Epidermal melanocyte (primary cell): ENCODE results near the gene RASGRP2.

Experiments
- DNase-seq: peaks from one replicate; pipeline ENCODE4 v3.0.0; 2011; ENCODE audit warnings: low spot score; ENCODE audit not compliant: insufficient read length

Gene RASGRP2

DNA sequence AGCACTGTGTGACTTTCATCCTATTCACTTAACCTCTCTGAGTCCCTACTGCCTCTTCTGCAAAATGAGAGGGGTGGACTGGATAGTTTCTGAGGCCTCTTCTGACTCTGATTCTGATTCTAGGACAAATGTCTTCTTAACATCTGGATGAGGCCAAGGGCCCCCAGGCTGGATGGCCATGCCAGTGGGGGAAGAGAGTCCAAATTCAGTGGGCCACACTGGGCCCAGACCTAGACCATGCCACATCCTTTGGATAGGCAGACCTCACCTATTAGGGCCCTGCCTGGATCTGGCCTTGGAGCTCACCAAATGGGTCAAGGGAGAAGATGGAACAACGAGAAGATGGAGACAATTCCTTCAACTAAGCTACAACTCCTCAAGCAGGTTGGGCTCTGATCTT is 45.5 kb downstream of the RASGRP2 start:
- no peak for DNase-seq

DNA sequence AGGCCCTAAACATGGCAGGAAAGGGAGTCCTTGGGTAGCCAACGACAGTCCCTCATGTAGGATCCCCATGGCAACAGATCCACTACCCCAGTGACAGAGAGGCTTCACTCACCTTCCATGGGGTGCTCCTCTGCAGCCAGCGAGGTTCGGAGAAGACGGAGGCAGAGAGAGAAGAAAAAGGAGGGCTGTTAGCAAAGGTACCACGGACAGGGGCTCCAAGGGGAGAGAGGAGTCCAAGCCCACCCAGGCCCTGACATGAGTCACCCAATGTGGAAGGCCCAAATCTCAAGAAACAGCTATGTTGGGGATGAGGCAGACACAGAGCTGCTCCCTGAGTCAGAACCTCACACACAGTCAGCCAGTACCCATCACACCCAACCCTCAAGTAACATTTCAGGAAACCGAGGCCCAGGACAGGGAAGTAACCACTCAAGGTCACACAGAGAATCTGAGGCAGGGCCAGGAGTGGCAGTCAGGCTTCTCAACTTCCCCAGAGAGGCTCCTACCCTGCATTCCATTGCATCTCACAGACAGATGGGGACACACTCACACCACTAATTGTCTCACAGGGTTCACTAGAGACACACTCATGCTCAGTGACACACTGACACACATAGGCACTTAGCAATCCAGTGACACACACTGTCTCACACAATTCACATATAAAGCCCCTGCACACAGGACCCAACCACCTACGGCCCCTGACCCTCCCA is 46.1 kb downstream of the RASGRP2 start:
- DNase-seq: no peak

DNA sequence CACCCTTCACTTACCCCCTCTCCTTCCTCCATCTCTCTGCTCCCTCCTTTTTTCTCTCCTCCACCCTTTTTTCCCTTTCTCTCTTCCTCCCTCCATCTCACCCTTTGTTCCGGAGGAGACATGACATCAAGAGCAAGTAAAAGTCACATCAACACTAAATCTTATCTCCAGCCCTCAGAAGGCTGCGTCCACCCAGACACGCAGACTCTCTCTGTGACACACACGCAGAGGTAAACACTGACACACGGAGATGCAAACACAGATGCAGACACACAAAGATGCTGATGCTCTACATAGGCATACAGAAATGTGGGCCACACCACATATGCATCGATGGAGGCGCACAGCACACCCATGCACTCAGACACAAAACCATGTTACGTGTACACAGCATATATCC is 47.9 kb downstream of the RASGRP2 start:
- no peak for DNase-seq

DNA sequence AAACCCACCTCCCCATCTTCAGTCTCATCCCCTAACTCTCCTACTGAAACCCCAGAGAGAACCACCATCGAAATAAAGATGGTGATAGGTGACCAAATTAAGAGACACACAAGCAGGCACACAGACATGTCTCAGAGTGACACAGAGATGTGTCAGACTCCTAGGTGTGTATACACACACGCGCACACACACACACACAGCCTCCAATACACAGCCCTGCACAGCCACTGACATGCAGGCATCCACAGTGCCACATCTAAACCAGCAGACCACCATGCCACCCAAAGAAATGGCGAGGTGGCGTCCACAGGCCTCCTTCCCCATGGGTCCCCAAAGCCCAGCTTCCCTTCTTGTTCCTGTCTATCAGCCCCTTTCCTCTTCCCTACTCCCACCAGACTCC is 48.4 kb downstream of the RASGRP2 start:
- DNase-seq: no peak

DNA sequence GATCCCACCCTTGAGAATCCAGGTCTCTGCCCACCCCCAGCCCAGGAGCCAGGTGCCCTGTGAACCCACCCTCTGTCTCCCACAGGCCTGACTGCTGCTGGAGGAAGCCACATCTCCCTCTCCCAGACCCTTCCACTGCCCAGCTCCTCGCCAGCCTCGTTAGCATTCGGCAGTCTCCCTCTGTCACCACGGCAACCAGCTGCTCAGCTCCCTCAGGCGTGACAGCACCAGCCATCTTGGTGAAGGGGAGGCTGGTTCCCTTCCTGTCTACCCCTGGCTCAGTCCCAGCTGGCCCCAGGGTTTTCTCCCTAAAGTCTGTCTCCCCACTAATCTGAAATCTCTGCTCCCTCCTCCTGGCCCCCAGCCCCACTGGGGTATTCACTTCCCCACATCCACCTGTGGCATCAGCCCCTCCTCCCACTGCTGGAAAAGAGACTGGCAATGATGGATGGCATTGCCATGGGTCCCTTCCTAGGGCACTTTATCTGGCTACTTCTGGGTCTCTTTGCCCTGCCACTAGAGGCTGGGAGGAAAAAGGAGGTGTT is 49.0 kb downstream of the RASGRP2 start:
- no peak for DNase-seq

DNA sequence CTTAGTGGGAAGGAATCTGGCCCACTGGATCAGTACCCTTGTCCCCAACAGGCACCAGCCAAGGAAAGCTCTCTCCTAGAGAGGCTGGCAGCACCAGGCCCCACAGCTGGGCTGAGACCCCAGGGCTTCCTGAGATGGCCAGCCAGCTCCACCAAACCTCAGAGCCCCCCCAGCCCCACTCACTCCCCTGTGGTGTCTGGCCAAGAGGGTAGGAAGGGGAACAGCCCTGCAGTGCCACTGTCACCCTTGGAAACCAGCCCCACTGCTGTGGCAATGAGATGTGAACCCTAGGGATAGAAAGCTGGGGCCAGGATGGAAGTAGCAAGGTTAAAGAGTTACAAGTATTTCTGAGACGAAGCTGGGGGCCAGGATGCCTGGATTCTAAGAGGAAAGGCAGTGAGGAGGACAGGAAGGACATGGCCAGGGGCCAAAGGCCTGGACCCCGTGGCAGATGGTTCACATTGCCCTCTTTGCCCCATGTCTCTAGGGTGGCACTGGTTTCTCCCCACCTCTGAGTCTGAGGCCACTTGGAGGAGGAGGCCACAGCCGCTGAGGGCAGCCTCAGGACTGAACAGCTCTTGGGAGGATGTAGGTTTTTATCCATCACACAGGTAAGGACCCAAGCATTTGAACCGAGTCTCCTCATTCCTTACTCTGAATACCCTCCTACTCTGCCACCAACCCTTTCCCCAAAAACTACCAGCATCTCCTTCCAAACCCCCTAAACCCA is 49.8 kb downstream of the RASGRP2 start:
- DNase-seq: no peak

DNA sequence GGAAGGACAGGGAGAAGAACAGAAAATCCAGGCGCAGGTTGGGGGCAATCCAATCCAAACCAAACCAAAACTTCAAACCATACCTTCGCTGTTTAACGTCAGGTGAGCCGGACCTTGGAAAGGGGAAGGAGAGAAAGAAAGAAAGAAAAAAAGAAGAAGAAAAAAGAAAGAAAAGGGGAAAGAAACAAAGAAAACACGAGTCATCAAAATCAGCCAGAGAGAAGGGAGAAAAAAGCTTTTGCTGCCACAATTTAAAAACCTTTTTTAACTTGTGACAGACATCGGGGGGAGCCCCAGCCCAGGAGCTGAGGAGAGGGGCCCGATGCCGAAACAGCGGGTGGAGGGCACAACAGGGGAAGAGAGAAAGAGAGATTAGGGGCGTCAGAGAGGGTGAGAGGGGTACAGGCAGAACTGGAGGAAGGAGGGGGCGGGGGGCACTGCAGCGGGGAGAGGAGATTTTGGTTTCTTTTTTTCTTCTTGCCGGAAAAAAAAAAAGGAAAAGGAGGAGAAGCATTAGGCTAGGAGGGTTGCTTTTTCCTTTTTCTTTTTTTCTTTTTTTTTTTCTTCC is 51.1 kb downstream of the RASGRP2 start:
- no peak for DNase-seq

DNA sequence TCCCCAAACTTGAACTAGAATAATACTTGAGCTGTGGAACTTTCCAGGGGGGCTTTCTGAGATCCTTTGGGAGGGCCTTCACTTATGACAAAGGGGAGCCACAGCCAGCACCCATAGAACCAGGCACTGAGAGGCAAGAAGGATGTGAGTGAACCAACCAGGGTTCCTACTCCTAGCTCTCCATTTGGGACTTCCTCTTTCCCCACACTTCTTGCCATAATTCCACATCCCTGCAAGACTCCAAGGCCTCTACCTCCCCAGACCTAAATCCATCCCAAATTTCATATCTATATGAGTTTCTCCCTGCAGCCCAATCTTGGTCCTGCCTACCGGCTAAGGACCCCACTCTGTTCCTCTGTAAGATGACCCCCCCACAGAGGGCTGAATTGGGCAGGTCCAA is 52.4 kb downstream of the RASGRP2 start:
- no peak for DNase-seq

DNA sequence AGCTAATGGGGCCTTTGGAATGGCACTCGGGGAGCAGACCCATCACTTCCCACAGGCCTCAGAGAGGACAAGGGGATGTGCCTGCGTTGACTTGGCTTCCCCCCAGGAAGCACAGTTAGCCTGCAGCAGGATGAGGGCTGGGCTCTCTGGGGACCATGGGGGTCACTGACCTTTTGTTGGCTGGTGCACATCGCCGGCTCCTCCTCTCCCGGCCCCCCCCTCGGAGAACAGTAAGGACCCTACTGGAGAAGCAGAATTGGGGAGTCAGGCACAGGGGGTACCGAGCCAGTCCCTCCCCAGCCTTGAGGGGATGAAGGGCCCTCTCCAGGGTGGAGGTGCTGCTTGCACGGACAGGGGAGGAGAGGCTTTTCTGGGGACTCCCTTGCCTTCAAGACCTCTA is 53.7 kb downstream of the RASGRP2 start:
- DNase-seq: no peak

DNA sequence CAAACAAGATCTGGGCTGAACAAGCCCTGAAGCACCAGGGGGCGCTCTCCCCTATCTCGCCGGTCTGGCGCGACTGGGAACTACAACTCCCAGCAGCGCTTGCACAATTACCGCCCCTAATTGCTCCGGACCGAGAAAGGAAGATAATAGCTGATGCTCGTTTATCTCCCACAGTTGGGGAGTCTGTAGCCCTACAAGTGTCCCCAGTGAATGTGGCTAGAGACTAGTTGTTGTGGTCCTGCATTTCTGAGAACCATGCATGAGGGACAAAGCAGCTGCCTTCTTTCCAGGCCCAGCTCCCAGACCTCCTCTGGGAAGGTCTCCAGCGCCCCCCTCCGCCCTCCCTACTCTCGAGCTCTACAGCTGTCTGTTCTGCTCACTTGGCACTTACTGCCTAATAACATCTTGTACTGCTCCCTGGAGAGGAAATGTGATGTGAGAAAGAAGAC is 55.4 kb downstream of the RASGRP2 start:
- DNase-seq: peak; percentile 83

DNA sequence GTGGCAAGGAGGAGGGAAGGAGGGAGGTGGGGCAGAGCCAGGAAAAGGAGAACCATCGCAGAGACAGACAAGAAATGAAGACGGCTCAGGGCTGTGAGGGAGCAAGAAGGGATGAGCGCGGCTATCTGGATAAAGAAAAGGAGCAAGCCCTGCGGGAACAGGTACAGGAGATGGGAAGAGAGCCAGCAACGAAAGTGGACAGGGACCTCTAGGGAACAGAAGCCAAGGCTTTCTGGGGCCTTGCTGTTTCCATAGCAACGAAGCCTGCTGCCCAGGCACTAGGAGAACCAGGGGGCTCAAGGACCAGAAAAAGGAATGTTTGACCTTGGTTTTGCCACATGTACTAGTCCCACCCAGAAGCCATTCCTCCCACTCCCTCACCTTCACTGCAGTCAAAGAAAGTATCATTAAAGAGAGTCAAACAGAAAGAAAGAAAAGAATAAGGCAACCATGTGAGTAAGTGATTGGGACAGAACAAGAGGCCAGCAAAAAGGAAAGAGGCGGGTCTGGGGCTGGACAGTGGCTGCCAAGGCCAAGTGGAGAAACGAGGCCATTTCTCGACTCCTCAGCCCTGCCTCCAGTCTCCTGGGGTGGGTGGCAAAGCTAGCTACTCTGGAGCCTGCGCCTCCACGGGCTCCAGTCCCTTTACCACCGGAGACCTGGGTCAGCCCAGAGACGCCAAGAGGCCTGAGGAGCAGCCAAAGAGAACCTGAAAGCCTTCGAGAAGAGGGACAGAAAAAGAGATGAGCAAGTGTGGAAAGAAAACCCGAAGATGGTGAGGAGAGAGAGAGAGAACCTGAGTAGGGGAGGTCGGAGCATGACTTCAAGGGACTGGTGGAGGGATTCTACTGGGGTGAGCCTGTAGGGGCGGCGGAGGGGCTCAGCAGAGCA is 56.1 kb downstream of the RASGRP2 start:
- no peak for DNase-seq

DNA sequence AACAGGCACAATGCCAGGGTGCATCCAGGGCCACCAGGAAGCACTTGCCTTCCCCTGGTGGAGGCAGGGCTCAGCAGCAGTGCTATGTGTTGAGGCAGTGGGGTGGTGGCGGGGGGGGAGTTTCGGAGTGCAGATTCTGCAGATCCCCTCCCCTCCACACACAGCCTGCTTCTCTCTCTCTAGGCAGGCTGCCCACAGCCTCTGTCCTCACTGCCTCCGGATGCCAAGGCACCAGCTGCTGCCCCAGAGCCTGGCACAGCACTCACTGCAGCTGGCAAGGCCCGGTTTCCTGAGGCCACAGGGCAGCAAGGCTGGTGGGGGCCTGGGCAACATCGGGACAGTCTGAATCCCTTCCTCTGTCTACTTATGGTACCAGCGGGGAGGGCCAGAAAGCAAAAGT is 56.7 kb downstream of the RASGRP2 start:
- no peak for DNase-seq

DNA sequence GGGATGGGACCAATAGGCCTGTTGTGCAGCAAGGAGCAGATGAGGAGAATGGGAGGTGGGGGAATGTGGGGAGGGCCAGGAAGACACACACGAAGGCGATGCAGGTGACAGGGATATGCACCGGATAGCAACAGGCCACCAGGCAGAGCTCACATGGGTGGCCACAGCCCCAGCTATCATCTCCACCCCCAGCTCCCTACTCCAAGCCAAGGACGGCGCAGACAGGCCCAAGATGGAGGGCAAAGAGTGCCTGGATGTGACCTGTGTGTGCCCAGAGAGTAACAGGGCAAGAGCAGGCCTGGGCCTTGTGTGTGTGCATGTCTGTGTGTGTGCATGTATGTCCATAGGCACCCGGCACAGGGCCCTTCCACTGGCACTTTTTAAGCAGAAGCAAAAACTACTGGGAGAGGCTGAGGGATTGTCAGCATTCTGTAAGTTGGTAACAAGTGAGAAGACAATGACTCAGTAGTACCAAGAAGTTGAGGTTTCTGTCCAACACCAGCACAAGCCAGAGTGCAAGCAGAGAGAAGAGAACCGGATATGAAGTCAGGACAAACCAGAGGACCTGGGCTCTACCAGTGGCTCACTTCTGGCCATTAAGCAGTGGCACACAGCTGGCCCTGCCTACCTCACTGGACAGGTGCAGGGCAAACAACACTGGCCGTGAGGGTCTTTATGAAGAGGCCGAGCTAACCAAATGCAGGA is 57.3 kb downstream of the RASGRP2 start:
- DNase-seq: no peak

DNA sequence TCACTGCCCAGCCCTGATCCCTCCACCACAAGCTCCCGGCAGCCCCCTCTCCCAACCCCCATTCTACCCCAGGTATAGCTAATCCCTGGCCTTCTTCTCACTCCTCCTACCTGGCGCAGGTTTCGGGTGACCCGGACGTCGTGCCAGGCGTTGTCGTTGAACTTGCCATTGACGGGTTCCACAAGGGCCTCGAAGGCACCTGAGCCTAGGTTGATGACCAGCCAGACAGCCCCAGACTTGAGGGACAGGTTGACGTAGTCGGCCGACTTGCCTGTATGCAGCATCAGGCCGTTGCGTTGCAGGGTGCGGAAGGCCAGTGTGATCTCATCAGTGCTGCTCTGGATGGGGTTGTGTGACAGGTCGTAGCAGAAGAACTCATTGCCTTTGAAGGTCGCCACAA is 58.4 kb downstream of the RASGRP2 start:
- no peak for DNase-seq

DNA sequence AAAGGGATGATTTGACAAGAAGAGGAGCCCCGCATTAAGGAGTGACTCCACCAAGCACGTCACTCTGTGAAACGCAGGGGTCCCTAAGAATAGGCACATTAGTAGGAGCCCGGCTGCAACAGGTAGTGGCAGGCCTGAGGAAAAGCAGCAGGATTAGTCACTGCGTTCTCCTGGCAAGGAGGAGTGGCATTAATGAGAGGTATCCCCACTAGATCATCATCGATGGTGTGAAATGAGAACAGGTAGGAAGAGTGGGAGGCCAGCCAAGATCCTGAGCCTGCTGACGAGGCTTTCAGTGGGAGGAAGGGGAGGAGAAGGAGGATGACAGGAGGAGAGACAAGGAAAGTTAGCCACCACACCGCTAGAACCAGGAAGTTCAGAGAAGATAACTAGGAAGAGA is 59.6 kb downstream of the RASGRP2 start:
- DNase-seq: no peak

DNA sequence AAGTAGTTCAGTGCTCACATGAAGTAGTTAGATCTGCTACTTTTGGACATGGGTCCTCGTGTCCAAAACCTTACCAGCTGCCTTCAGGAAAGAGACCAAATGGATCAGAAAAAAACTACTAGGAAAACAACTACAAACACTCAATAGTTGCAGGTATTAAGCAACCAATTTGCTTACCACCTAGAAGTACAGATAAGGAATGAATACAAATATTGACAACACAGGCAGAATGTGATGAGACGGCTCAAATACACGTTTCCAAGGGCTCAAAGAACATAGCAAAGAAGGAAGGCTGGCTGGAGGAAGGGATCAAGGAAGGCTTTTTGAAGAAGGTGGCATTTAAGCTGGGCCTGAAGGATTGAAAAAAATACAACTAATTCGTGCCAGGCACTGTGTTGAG is 62.8 kb downstream of the RASGRP2 start:
- DNase-seq: no peak

DNA sequence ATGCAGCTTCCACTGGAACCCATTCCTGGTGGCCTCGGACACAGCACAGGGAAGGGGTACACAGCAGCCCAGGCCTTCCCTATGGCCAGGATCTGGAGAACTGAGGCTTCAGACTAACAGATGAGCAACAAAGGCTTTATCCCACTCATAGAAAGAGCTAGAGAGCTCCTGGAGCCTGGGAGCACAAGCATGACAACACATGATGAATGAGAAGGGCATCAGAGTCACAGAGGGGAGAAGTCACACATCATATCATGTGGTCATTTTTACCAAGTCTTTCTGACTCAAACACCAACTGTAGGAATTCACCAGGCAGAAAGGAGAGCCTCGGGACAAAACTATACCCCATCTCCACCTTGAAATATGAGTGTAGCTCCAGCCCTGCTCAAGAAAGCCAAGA is 64.1 kb downstream of the RASGRP2 start:
- no peak for DNase-seq

DNA sequence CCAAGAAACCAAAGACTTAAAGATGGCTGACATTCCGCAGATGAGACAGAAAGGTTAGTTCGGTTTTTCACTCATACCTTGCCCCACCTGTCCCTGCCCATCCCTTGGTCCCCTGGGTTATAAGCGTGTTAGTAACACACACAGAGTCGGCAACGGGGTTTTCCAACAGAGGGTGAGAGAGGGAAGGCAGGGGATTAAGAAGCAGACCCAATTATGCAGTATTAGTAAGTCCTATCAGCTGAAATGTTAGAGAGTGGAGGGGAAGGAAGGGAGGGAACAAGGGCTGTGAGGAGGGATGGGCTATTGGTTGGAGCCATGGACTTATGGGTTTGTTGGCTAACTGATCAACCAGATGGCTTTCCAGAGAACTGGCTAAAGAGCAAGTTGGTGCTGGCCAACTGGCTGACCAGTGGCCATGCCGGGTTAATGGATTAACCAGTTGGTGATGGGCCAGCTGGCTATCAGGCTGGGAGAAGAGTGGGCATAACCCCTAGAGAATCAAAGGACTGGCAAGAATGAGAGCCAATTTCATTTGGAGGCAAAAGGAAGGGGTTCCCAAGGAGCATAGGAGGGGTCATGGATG is 66.4 kb downstream of the RASGRP2 start:
- no peak for DNase-seq
